GM12878 (cell line): ENCODE data around the gene HLTF. TPM values are rescaled to one million over a fixed set of nuclear protein-coding genes. Genes with fewer than 3 reads are reported as not detected.
A peak's percentile ranks its signal among the peaks of the same experiment; 100 is the strongest.

Experiments
- ATAC-seq: fragments of 200-7000 bp; cut with Tn5 transposase; 3 replicates; pipeline ENCODE4 v1.9.1; 2020; ENCODE audit warnings: mild to moderate bottlenecking, moderate library complexity
- Bru-seq: library from RNA; stranded (reverse); fragments of 400-500 nt; gene quantifications from one replicate; lab custom pipeline; 2021; lab: Mats Ljungman, UMichigan
- BruChase-seq, 2 experiments: library from RNA; stranded (reverse); fragments of 400-500 nt; gene quantifications; one replicate each; lab custom pipeline; 2021; lab: Mats Ljungman, UMichigan
- BruUV-seq: library from RNA; stranded (reverse); fragments of 400-500 nt; replicated peaks from 2 replicates; lab custom pipeline; 2021; lab: Mats Ljungman, UMichigan
- CTCF ChIA-PET: fragments of 300-600 bp; sonication (Branson Sonifier 250); formaldehyde crosslinking; extraction: SDS; loops from one replicate; lab custom pipeline; 2021; ENCODE audit warnings: inconsistent platforms; lab: Yijun Ruan, JAX
- POLR2A ChIA-PET: fragments of 350-600 bp; formaldehyde crosslinking; extraction: SDS; loops from one replicate; lab custom pipeline; 2021; ENCODE audit warnings: inconsistent platforms; lab: Charles Lee
- RAD21 ChIA-PET: fragments of 300-600 bp; sonication (Branson Sonifier 250); formaldehyde crosslinking; loops from one replicate; lab custom pipeline; 2023; ENCODE audit warnings: antibody characterized with exemption; ENCODE audit not compliant: unreplicated experiment; lab: Charles Lee
- SMC1A ChIA-PET: fragments of 300-600 bp; sonication (Branson Sonifier 250); formaldehyde crosslinking; loops from one replicate; lab custom pipeline; 2023; ENCODE audit not compliant: unreplicated experiment, uncharacterized antibody; lab: Charles Lee
- DNase-seq: peaks from one replicate; pipeline ENCODE4 v3.0.0-alpha.2; 2011; ENCODE audit warnings: low read depth, low spot score
- FAIRE-seq: peaks from 3 replicates; lab custom pipeline; 2011; peaks lifted over from hg19 to GRCh38; lab: Jason Lieb, UNC
- H2AFZ ChIP-seq: 2 replicates; pipeline ENCODE4 v1.6.0; 2011; ENCODE audit warnings: low read depth, low read length, control low read depth; ENCODE audit not compliant: control insufficient read depth
- H3K27ac ChIP-seq: 2 replicates; pipeline ENCODE4 v1.5.1; 2011; ENCODE audit warnings: control low read depth; ENCODE audit not compliant: control insufficient read depth, insufficient read depth
- H3K27me3 ChIP-seq, 2 experiments: replicated peaks in 1 of 2; 2 replicates each; pipeline versions ENCODE4 v1.6.0 to v1.6.1; 2011; ENCODE audit warnings: low read length in 1 of 2; ENCODE audit not compliant: control insufficient read depth in 2 of 2, insufficient read depth in 2 of 2
- H3K36me3 ChIP-seq, 2 experiments: 2 replicates each; pipeline ENCODE4 v1.5.1; 2011; ENCODE audit warnings: low read length in 1 of 2; ENCODE audit not compliant: control insufficient read depth in 2 of 2, insufficient read depth in 2 of 2
- H3K4me1 ChIP-seq: 2 replicates; pipeline ENCODE4 v1.6.1; 2011; ENCODE audit warnings: mild to moderate bottlenecking, low read length, moderate library complexity, mixed read lengths; ENCODE audit not compliant: control insufficient read depth, insufficient read depth
- H3K4me2 ChIP-seq: 2 replicates; pipeline ENCODE4 v1.6.0; 2011; ENCODE audit warnings: control low read depth; ENCODE audit not compliant: control insufficient read depth, insufficient read depth
- H3K4me3 ChIP-seq: fragments of 200-600 bp; sonication (generic); 2 replicates; pipeline ENCODE4 v1.5.1; 2016
- H3K79me2 ChIP-seq: 2 replicates; pipeline ENCODE4 v1.6.0; 2011; ENCODE audit warnings: low read length; ENCODE audit not compliant: control insufficient read depth, insufficient read depth
- H3K9ac ChIP-seq: 2 replicates; pipeline ENCODE4 v1.8.0; 2011; ENCODE audit warnings: low read length, control low read depth, mixed read lengths; ENCODE audit not compliant: control insufficient read depth, insufficient read depth
- H3K9me3 ChIP-seq: replicated peaks from 3 replicates; pipeline ENCODE4 v1.5.1; 2011; ENCODE audit warnings: mild to moderate bottlenecking, low read length; ENCODE audit not compliant: control insufficient read depth, insufficient read depth
- H4K20me1 ChIP-seq: 2 replicates; pipeline ENCODE4 v1.6.0; 2011; ENCODE audit not compliant: control insufficient read depth, insufficient read depth
- JUND ChIP-seq: IDR thresholded peaks from 2 replicates; pipeline ENCODE4 v1.6.1; 2012; ENCODE audit warnings: low read depth, mild to moderate bottlenecking, low read length, improper control_type of control experiment, moderate library complexity
- POU2F2 ChIP-seq: IDR thresholded peaks from 3 replicates; pipeline ENCODE4 v1.6.1; 2011; ENCODE audit warnings: low read depth, mild to moderate bottlenecking, low read length, borderline replicate concordance
- TCF12 ChIP-seq: IDR thresholded peaks from 2 replicates; pipeline ENCODE4 v1.6.1; 2011; ENCODE audit warnings: low read depth, mild to moderate bottlenecking, low read length
- ZZZ3 ChIP-seq: IDR thresholded peaks from 2 replicates; pipeline ENCODE4 v1.6.1; 2011; ENCODE audit warnings: low read depth; ENCODE audit not compliant: control insufficient read depth, insufficient read length
- WGBS: methylation state at CpG from one replicate; pipeline ENCODE4 v1.1.6; 2016; ENCODE audit warnings: low lambda C conversion rate; ENCODE audit not compliant: insufficient replicate concordance, insufficient coverage; ENCODE audit errors: missing lambda C conversion rate; 5-methylcytosine and 5-hydroxymethylcytosine counted together
- in situ Hi-C: fragments of 300-500 bp; cut with MboI; formaldehyde crosslinking; loops from 9 replicates; pipeline ENCODE4 v1.14.3; 2018; ENCODE audit warnings: mixed read lengths
- intact Hi-C: fragments of 100-400 bp; cut with micrococcal nuclease; formaldehyde crosslinking; loops from one replicate; pipeline ENCODE4 v1.14.2; 2022; ENCODE audit not compliant: unreplicated experiment
- long read RNA-seq, 2 experiments: library from polyadenylated mRNA; unstranded; transcript quantifications; one replicate each; pipeline ENCODE4 v2.0.0, GENCODE V29; 2019 to 2020
- polyA minus RNA-seq, 3 experiments: library from RNA; depleted of rRNA, polyadenylated mRNA; stranded (reverse); fragments of >200 nt; gene quantifications; 2 replicates each; pipeline ENCODE4 v1.2.3, GENCODE V29; 2011
- polyA plus RNA-seq, 11 experiments: library from polyadenylated mRNA; depleted of rRNA in 4 of 11; unstranded in 6 of 11; stranded (reverse) in 5 of 11; fragments of >200 nt; fragmentation: Nextera tagmentation in 4 of 11; fragmentation: Illumina TruSeq in 1 of 11; extraction: Ambion mirVana in 4 of 11; extraction: Trizol in 1 of 11; gene quantifications; 1 replicate in 1 of 11; 2 replicates in 10 of 11; pipeline versions ENCODE4 v1.2.1 to v1.2.3, GENCODE V29; 2011 to 2016; ENCODE audit warnings: inconsistent platforms in 2 of 11, missing spikeins in 2 of 11, low read depth in 1 of 11
- total RNA-seq, 4 experiments: library from RNA; depleted of rRNA in 3 of 4; stranded (reverse); fragments of >200 nt in 3 of 4; fragmentation: Illumina TruSeq in 1 of 4; extraction: Trizol in 1 of 4; gene quantifications; 2 replicates each; pipeline versions ENCODE4 v1.2.1 to v1.2.3, GENCODE V29; 2013 to 2021
- TF ChIP-seq, protein P1 (sequence below): fragments of 450-650 bp; IDR thresholded peaks from 2 replicates; pipeline ENCODE4 v1.6.1; 2017; ENCODE audit warnings: mild to moderate bottlenecking, moderate library complexity
- TF ChIP-seq, protein P2 (sequence below), 3 experiments: IDR thresholded peaks in 2 of 3; conservative IDR thresholded peaks in 1 of 3; 2 replicates each; pipeline ENCODE4 v1.5.1; 2011; ENCODE audit warnings: low read depth in 3 of 3, low read length in 3 of 3, mild to moderate bottlenecking in 3 of 3, control low read depth in 2 of 3, moderate library complexity in 2 of 3, inconsistent platforms in 1 of 3, mixed read lengths in 1 of 3; ENCODE audit not compliant: control insufficient read depth in 2 of 3, insufficient read depth in 1 of 3; ENCODE audit errors: extremely low read depth in 1 of 3

HLTF gene, protein sequence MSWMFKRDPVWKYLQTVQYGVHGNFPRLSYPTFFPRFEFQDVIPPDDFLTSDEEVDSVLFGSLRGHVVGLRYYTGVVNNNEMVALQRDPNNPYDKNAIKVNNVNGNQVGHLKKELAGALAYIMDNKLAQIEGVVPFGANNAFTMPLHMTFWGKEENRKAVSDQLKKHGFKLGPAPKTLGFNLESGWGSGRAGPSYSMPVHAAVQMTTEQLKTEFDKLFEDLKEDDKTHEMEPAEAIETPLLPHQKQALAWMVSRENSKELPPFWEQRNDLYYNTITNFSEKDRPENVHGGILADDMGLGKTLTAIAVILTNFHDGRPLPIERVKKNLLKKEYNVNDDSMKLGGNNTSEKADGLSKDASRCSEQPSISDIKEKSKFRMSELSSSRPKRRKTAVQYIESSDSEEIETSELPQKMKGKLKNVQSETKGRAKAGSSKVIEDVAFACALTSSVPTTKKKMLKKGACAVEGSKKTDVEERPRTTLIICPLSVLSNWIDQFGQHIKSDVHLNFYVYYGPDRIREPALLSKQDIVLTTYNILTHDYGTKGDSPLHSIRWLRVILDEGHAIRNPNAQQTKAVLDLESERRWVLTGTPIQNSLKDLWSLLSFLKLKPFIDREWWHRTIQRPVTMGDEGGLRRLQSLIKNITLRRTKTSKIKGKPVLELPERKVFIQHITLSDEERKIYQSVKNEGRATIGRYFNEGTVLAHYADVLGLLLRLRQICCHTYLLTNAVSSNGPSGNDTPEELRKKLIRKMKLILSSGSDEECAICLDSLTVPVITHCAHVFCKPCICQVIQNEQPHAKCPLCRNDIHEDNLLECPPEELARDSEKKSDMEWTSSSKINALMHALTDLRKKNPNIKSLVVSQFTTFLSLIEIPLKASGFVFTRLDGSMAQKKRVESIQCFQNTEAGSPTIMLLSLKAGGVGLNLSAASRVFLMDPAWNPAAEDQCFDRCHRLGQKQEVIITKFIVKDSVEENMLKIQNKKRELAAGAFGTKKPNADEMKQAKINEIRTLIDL
- total RNA-seq (2013; cell fraction: nucleolus; rRNA removed) = 50.0 and 51.5 TPM in 2 replicates
- total RNA-seq (2014; rRNA removed) (30.5 and 38.4 TPM in 2 replicates), total RNA-seq (2014; rRNA removed; fragmentation: Illumina TruSeq; extraction: Trizol) (41.6 and 44.6 TPM in 2 replicates), total RNA-seq (2021) (40.1 and 43.0 TPM in 2 replicates), polyA plus RNA-seq (2011; rRNA removed) (32.8 and 60.8 TPM in 2 replicates), polyA plus RNA-seq (2014; fragmentation: Illumina TruSeq; extraction: Trizol) (30.4 and 35.8 TPM in 2 replicates), polyA plus RNA-seq (2014; fragmentation: Nextera tagmentation; extraction: Ambion mirVana) (10 to 100 TPM; 13.7 to 26.8 TPM), polyA plus RNA-seq (2014; rRNA removed) (17.9 and 24.7 TPM in 2 replicates), polyA plus RNA-seq (2016; fragmentation: Nextera tagmentation; extraction: Ambion mirVana) (10 to 100 TPM; 43.6 to 50.4 TPM), polyA minus RNA-seq (2011; rRNA and poly(A)+ RNA removed) (18.6 and 29.3 TPM in 2 replicates), Bru-seq, nascent RNA (percentile 76 among the genes with signal in this experiment), BruChase-seq, experiment 1, labeled RNA remaining after a 6-hour chase (percentile 81 among the genes with signal in this experiment), BruChase-seq, experiment 2, labeled RNA remaining after a 2-hour chase (percentile 80 among the genes with signal in this experiment)
- polyA plus RNA-seq (2011; ENCODE audit: low read depth) = 8.6 TPM
- 10.1 and 11.7 TPM in 2 replicates for polyA plus RNA-seq (2011; cell fraction: cytosol; rRNA removed)
- 25.3 and 27.7 TPM in 2 replicates for polyA plus RNA-seq (2011; cell fraction: nucleus; rRNA removed)
- 11.3 and 21.5 TPM in 2 replicates for polyA plus RNA-seq (2012)
- 12.6 and 15.6 TPM in 2 replicates for polyA minus RNA-seq (2011; cell fraction: cytosol; rRNA and poly(A)+ RNA removed)
- 14.4 and 21.3 TPM in 2 replicates for polyA minus RNA-seq (2011; cell fraction: nucleus; rRNA and poly(A)+ RNA removed)
- long read RNA-seq, experiment 1, partial matches to known transcripts = 5 of 7 reads
- long read RNA-seq, experiment 1, other reads (novel, unspliced or antisense) = 1 of 7 reads
- long read RNA-seq, experiment 2, full-length matches to known transcripts = 33 of 217 reads
- long read RNA-seq, experiment 2, partial matches to known transcripts = 164 of 217 reads
- long read RNA-seq, experiment 2, other reads (novel, unspliced or antisense) = 20 of 217 reads

DNA sequence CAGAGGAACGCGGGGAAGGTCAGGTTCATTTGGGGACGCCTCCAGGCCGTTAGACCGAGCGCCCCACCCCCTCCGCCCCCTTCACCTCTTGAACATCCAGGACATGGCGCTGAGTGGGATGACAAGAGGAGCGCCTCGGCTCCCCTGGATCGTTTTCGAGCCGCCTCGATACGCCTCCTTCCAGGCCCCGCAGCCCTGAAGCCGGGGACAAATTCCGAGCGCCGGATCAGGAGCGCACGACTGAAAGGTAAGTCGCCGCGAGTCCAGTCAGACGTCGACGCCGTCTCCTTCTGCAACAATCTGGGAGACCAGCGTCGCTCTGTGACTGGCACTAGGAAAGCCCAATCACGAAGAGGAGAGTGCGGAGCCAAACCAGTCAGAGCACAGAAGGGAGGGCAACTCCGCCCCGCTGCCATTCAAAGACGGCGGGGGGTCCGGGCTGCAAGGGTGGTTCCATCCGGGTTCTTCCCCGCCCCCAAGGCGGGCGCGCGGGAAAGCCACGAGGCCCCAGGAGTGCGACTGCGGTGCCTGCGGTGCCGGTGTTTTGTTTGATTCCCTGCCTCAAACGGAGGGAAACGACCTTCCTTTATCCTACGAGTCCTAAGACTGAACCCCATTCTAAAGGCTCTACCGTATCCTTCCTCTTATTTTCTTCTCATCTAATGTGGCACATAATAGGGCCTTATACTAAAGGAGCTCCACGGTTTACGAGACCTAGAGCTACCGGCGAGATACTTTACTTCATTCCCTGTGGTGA is at the start of gene HLTF:
HLTF (minus strand) TSS at position 302 of the 757 bp plus-strand sequence; CDS start at position 105, 197 bp downstream.
- FAIRE-seq (peak; percentile 99), DNase-seq (peak; percentile 93), ATAC-seq (peak; percentile 98)
- peak within 1 kb of the TSS; percentile 47 for H3K27ac ChIP-seq
- no peaks in the 10 kb centered on the region for H4K20me1 ChIP-seq
- no peaks in the 10 kb centered on the region for H3K27me3 ChIP-seq
- ChIA-PET RAD21 (interaction anchor here (0.5 kb wide), 1 partner anchor 92 kb away, joined by 3 read pairs; no protein-coding TSS in a partner anchor), POLR2A (no interaction called here), SMC1A (interaction anchor here (0.8 to 1.9 kb wide), 6 partner anchors 8 to 61 kb away, joined by 3 to 6 read pairs (median 3); no protein-coding TSS in a partner anchor), CTCF (interaction anchor here (1.0 to 1.5 kb wide), 4 partner anchors 9 to 34 kb away, joined by 3 to 5 read pairs (median 4); no protein-coding TSS in a partner anchor)
- no TSS peak for BruUV-seq
- in situ Hi-C loops (no loop called here), intact Hi-C loops (no loop called here)
- no peaks in the 10 kb centered on the region; the same call in 1 of the 3 replicates for H3K9me3 ChIP-seq
- peaks cover 35% of the 10 kb centered on the region for H3K79me2 ChIP-seq
- H3K9ac ChIP-seq = peak within 1 kb of the TSS; percentile 74
- peak within 1 kb of the TSS; percentile 84 for H3K4me2 ChIP-seq
- H3K4me1 ChIP-seq = peaks cover 23% of the 10 kb centered on the region
- H2AFZ ChIP-seq = peak within 1 kb of the TSS; percentile 86
- WGBS = 6% methylated on average over 57 of the region's 57 CpGs
- H3K4me3 ChIP-seq = peak within 1 kb of the TSS; percentile 90
- peaks cover 0 to 6% of the 10 kb centered on the region in 2 experiments; a peak in 1 of 4 replicates for H3K36me3 ChIP-seq
- TF ChIP-seq JUND (no peak), POU2F2 (0 out of 3 replicates have a peak, but pooled peaks have one; percentile 6), ZZZ3 (no peak), TCF12 (0 out of 2 replicates have a peak, but pooled peaks have one; percentile 9)
- TF ChIP-seq, protein P1, sequence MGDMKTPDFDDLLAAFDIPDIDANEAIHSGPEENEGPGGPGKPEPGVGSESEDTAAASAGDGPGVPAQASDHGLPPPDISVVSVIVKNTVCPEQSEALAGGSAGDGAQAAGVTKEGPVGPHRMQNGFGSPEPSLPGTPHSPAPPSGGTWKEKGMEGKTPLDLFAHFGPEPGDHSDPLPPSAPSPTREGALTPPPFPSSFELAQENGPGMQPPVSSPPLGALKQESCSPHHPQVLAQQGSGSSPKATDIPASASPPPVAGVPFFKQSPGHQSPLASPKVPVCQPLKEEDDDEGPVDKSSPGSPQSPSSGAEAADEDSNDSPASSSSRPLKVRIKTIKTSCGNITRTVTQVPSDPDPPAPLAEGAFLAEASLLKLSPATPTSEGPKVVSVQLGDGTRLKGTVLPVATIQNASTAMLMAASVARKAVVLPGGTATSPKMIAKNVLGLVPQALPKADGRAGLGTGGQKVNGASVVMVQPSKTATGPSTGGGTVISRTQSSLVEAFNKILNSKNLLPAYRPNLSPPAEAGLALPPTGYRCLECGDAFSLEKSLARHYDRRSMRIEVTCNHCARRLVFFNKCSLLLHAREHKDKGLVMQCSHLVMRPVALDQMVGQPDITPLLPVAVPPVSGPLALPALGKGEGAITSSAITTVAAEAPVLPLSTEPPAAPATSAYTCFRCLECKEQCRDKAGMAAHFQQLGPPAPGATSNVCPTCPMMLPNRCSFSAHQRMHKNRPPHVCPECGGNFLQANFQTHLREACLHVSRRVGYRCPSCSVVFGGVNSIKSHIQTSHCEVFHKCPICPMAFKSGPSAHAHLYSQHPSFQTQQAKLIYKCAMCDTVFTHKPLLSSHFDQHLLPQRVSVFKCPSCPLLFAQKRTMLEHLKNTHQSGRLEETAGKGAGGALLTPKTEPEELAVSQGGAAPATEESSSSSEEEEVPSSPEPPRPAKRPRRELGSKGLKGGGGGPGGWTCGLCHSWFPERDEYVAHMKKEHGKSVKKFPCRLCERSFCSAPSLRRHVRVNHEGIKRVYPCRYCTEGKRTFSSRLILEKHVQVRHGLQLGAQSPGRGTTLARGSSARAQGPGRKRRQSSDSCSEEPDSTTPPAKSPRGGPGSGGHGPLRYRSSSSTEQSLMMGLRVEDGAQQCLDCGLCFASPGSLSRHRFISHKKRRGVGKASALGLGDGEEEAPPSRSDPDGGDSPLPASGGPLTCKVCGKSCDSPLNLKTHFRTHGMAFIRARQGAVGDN = peak; percentile 95
- TF ChIP-seq, protein P2, sequence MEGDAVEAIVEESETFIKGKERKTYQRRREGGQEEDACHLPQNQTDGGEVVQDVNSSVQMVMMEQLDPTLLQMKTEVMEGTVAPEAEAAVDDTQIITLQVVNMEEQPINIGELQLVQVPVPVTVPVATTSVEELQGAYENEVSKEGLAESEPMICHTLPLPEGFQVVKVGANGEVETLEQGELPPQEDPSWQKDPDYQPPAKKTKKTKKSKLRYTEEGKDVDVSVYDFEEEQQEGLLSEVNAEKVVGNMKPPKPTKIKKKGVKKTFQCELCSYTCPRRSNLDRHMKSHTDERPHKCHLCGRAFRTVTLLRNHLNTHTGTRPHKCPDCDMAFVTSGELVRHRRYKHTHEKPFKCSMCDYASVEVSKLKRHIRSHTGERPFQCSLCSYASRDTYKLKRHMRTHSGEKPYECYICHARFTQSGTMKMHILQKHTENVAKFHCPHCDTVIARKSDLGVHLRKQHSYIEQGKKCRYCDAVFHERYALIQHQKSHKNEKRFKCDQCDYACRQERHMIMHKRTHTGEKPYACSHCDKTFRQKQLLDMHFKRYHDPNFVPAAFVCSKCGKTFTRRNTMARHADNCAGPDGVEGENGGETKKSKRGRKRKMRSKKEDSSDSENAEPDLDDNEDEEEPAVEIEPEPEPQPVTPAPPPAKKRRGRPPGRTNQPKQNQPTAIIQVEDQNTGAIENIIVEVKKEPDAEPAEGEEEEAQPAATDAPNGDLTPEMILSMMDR (IDR thresholded peaks at IDR 0.05 in 2 of 3, conservative IDR thresholded peaks at IDR 0.05 in 1 of 3; ENCODE audit: control insufficient read depth in 2 of 3, extremely low read depth in 1 of 3, insufficient read depth in 1 of 3, low read depth in 3 of 3, low read length in 3 of 3) = no peak
